ENCODE data around the gene ACTN1. TPM values are rescaled to one million over a fixed set of nuclear protein-coding genes. Genes with fewer than 3 reads are reported as not detected.

Gene ACTN1
- total RNA-seq, 1 experiment from 2014 or later, result 148 TPM

DNA sequence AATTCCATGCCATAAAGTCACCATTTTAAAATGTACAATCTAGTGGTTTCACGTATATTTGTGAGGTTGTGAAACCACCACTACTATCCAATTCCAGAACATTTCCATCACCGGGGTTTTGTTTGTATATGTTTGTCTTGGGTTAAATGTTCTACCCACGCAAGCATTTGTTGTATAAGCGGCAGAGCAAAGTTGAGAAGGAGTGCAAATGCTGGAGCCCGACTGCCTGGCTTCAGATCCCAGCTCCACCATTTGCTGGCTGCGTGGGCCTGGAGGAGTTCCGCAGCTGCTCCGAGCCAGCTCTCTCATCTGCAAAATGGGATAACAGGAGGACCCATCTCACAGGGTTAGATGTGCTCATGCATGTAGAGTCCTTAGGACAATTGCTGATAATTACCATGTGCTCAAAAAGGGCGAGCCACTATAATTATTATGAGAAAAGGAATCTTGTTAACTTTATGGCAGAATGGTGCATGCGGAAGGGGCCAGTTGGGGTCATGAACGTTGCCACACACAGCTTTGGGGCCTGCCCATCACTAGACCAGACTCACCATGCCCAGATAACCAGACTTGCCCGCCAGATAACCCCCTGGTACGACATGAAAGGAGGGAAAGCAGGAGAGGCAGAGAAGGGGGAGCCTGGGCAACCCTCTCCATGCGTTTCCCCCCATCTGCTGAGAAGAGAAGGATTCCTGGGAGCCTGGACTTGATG is 6.4 kb downstream of the ACTN1 start:
- CTCF ChIA-PET, result no interaction called here
- H3K27ac ChIP-seq (ENCODE audit: low read depth, low read length, poor library complexity, severe bottlenecking), result no peak overlapping the region
- POLR2A ChIA-PET (ENCODE audit: low non-redundant PET), result no interaction called here

DNA sequence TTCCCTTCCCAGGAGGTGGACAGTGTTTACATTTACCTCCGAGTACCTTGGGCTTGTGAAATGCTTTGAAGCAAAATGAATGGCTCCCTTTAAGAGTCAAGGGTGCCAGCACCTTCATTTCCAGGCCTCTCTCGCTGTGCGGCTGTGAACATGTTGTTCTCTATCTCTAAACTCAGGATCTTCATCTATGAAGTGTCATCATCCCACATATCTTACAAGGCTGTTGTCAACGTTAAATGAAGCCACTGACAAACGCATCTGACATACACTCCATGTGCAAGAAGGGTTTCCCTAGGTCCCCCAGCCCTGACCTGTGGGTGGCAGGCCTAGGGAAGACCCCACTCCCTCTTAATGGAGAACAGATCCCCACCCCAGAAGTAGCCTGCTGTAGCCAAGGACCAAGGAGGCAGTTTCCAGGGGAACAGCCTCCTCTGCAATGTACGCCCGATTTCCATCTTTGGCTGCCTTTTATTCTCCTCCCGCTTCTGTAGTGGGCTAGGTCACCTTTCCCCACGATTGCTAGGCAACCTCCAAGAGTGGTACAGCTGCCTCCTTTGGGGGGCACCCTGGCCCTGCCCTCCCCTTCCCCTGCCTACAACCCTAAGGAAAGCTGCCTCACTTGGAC is 7.6 kb downstream of the ACTN1 start:
- no peaks in the 10 kb centered on the region for H3K27me3 ChIP-seq (replicated peaks; ENCODE audit: insufficient read depth, low read depth, low read length, poor library complexity)
- intact Hi-C loops (cut with micrococcal nuclease; ENCODE audit: unreplicated experiment), result no loop called here
- no peak overlapping the region for H3K4me3 ChIP-seq (ENCODE audit: low read depth, low read length, poor library complexity, severe bottlenecking)
- no peak for DNase-seq (ENCODE audit: low spot score)
- peaks cover 22% of the 10 kb centered on the region for H3K4me1 ChIP-seq (ENCODE audit: insufficient read depth, low read length, poor library complexity, severe bottlenecking)
- H3K36me3 ChIP-seq (ENCODE audit: insufficient read depth, low read length, poor library complexity, severe bottlenecking), result peaks cover 15% of the 10 kb centered on the region
- H3K9me3 ChIP-seq (ENCODE audit: low read depth, low read length, poor library complexity, severe bottlenecking), result no peaks in the 10 kb centered on the region
- ChIA-PET CTCF (no interaction called here), POLR2A (ENCODE audit: low non-redundant PET) (no interaction called here)
- H3K27ac ChIP-seq (ENCODE audit: low read depth, low read length, poor library complexity, severe bottlenecking), result no peak overlapping the region
- no peak for TF ChIP-seq EZH2 (IDR thresholded peaks at IDR 0.05; ENCODE audit: borderline replicate concordance, low read depth, low read length, poor library complexity, severe bottlenecking)
- TF ChIP-seq, protein P1, sequence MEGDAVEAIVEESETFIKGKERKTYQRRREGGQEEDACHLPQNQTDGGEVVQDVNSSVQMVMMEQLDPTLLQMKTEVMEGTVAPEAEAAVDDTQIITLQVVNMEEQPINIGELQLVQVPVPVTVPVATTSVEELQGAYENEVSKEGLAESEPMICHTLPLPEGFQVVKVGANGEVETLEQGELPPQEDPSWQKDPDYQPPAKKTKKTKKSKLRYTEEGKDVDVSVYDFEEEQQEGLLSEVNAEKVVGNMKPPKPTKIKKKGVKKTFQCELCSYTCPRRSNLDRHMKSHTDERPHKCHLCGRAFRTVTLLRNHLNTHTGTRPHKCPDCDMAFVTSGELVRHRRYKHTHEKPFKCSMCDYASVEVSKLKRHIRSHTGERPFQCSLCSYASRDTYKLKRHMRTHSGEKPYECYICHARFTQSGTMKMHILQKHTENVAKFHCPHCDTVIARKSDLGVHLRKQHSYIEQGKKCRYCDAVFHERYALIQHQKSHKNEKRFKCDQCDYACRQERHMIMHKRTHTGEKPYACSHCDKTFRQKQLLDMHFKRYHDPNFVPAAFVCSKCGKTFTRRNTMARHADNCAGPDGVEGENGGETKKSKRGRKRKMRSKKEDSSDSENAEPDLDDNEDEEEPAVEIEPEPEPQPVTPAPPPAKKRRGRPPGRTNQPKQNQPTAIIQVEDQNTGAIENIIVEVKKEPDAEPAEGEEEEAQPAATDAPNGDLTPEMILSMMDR (conservative IDR thresholded peaks at IDR 0.05; ENCODE audit: low read depth, low read length), result no peak
- no TSS peak for BruUV-seq (replicated peaks)

More for the DNA sequence above, 6.4 kb downstream of the ACTN1 start:
- BruUV-seq (replicated peaks), result no TSS peak
- intact Hi-C loops (cut with micrococcal nuclease; ENCODE audit: unreplicated experiment), result no loop called here
- no peaks in the 10 kb centered on the region for H3K27me3 ChIP-seq (replicated peaks; ENCODE audit: insufficient read depth, low read depth, low read length, poor library complexity)
- peaks cover 15% of the 10 kb centered on the region for H3K36me3 ChIP-seq (ENCODE audit: insufficient read depth, low read length, poor library complexity, severe bottlenecking)
- no peaks in the 10 kb centered on the region for H3K9me3 ChIP-seq (ENCODE audit: low read depth, low read length, poor library complexity, severe bottlenecking)
- TF ChIP-seq, protein P1 (conservative IDR thresholded peaks at IDR 0.05; ENCODE audit: low read depth, low read length), result no peak
- TF ChIP-seq EZH2 (IDR thresholded peaks at IDR 0.05; ENCODE audit: borderline replicate concordance, low read depth, low read length, poor library complexity, severe bottlenecking), result no peak
- no peak overlapping the region for H3K4me3 ChIP-seq (ENCODE audit: low read depth, low read length, poor library complexity, severe bottlenecking)
- DNase-seq (ENCODE audit: low spot score), result no peak
- H3K4me1 ChIP-seq (ENCODE audit: insufficient read depth, low read length, poor library complexity, severe bottlenecking), result peaks cover 31% of the 10 kb centered on the region

DNA sequence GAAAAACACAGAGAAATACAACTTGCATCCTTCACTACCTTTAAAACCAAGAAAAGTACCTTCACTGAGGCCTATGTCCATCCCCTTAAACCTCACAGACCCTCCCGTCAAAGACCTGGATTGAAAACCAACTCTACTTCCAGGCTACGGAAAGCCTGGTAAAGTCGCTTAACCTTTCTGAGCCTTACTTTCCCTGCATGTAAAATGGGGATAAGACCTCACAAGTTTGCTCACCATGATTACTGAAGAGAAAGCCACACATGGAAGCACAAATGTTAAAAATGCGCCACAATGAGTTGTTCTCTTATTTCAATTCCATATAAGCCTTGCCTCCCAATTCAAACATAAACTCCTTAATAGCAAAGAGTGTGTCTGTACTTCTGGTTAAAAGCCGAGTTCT is 8.4 kb downstream of the ACTN1 start:
- Histone ChIP-seq H3K9me3 (ENCODE audit: low read depth, low read length, poor library complexity, severe bottlenecking) (no peaks in the 10 kb centered on the region), H3K27ac (ENCODE audit: low read depth, low read length, poor library complexity, severe bottlenecking) (peak overlapping the region; percentile 58), H3K4me3 (ENCODE audit: low read depth, low read length, poor library complexity, severe bottlenecking) (no peak overlapping the region), H3K27me3 (replicated peaks; ENCODE audit: insufficient read depth, low read depth, low read length, poor library complexity) (no peaks in the 10 kb centered on the region), H3K4me1 (ENCODE audit: insufficient read depth, low read length, poor library complexity, severe bottlenecking) (peaks cover 18% of the 10 kb centered on the region), H3K36me3 (ENCODE audit: insufficient read depth, low read length, poor library complexity, severe bottlenecking) (peaks cover 15% of the 10 kb centered on the region)
- no peak for DNase-seq (ENCODE audit: low spot score)
- no peak for TF ChIP-seq EZH2 (IDR thresholded peaks at IDR 0.05; ENCODE audit: borderline replicate concordance, low read depth, low read length, poor library complexity, severe bottlenecking)
- TF ChIP-seq, protein P1 (conservative IDR thresholded peaks at IDR 0.05; ENCODE audit: low read depth, low read length), result no peak
- CTCF ChIA-PET, result no interaction called here
- intact Hi-C loops (cut with micrococcal nuclease; ENCODE audit: unreplicated experiment), result no loop called here
- BruUV-seq (replicated peaks), result no TSS peak
- POLR2A ChIA-PET (ENCODE audit: low non-redundant PET), result no interaction called here
